Measurements from ENCODE around the gene FBXL5.

The FBXL5 gene

GRCh38 chr4:15655223-15656037 is at the start of gene FBXL5:
FBXL5 (minus strand) TSS chr4:15655357; CDS start chr4:15655287, 70 bp downstream.
- ATAC-seq (peak; percentile 75), DNase-seq (peak; percentile 85)

- DNase-seq (no peak), ATAC-seq (no peak)
Measured at GRCh38 chr4:15704129-15704528, 49.0 kb upstream of the FBXL5 start.

- no peak for DNase-seq
- no peak for ATAC-seq
Measured at GRCh38 chr4:15703439-15703838, 48.3 kb upstream of the FBXL5 start.

- DNase-seq (peak; percentile 58), ATAC-seq (peak; percentile 72)
Measured at GRCh38 chr4:15702941-15703403, 47.8 kb upstream of the FBXL5 start, which contains the start of gene BST1. BST1 (plus strand) TSS chr4:15703065; CDS start chr4:15703145, 80 bp downstream.

GRCh38 chr4:15696866-15697265 is 41.7 kb upstream of the FBXL5 start:
- no peak for ATAC-seq
- DNase-seq, result no peak

- ATAC-seq, result no peak
- DNase-seq, result no peak
Measured at GRCh38 chr4:15695729-15696128, 40.6 kb upstream of the FBXL5 start.

GRCh38 chr4:15695240-15695699 is 40.1 kb upstream of the FBXL5 start:
- ATAC-seq, result no peak

GRCh38 chr4:15694431-15694830 is 39.3 kb upstream of the FBXL5 start:
- no peak for DNase-seq
- ATAC-seq, result no peak

More at GRCh38 chr4:15695240-15695699, 40.1 kb upstream of the FBXL5 start:
- no peak for DNase-seq

- ATAC-seq (no peak), DNase-seq (no peak)
Measured at GRCh38 chr4:15692602-15693001, 37.4 kb upstream of the FBXL5 start.

GRCh38 chr4:15691346-15692135 is 36.4 kb upstream of the FBXL5 start:
- ATAC-seq (no peak), DNase-seq (no peak)

- ATAC-seq, result no peak
Measured at GRCh38 chr4:15690020-15690809, 35.1 kb upstream of the FBXL5 start.

GRCh38 chr4:15689540-15689939 is 34.4 kb upstream of the FBXL5 start:
- no peak for ATAC-seq
- DNase-seq, result no peak

More at GRCh38 chr4:15690020-15690809, 35.1 kb upstream of the FBXL5 start:
- DNase-seq, result no peak

GRCh38 chr4:15688051-15688450 is 32.9 kb upstream of the FBXL5 start:
- ATAC-seq (no peak), DNase-seq (no peak)

GRCh38 chr4:15684498-15684897 is 29.3 kb upstream of the FBXL5 start:
- no peak for DNase-seq
- no peak for ATAC-seq

GRCh38 chr4:15683143-15683495 is 28.0 kb upstream of the FBXL5 start:
- no peak for ATAC-seq
- DNase-seq, result no peak

GRCh38 chr4:15682242-15683142 is 27.3 kb upstream of the FBXL5 start:
- DNase-seq (no peak), ATAC-seq (no peak)

- ATAC-seq, result peak; percentile 99
- peak; percentile 100 for DNase-seq
Measured at GRCh38 chr4:15681372-15682241, 26.4 kb upstream of the FBXL5 start, which contains the start of gene FAM200B. FAM200B (plus strand) TSS chr4:15681827; CDS start chr4:15686978, 5,151 bp downstream.

- no peak for ATAC-seq
Measured at GRCh38 chr4:15681067-15681371, 25.9 kb upstream of the FBXL5 start.

GRCh38 chr4:15677507-15677988 is 22.4 kb upstream of the FBXL5 start:
- DNase-seq, result no peak
- ATAC-seq, result no peak

More at GRCh38 chr4:15681067-15681371, 25.9 kb upstream of the FBXL5 start:
- no peak for DNase-seq

GRCh38 chr4:15676899-15677298 is 21.7 kb upstream of the FBXL5 start:
- DNase-seq (no peak), ATAC-seq (no peak)

All from stimulated activated naive CD8-positive, alpha-beta T cell treated with anti-CD3 and anti-CD28 coated beads, Interleukin-15, Interleukin-2, amounts not matched to agents 100 U/mL and 50 U/mL, for 24 hours (primary cell).